ENCODE data around the gene MAL.
"Not testable (repeated sequence)": the region's sequence is repeated elsewhere in the genome, so short reads cannot be mapped to it uniquely, and the experiment has no call there.

MAL gene

GRCh38 chr2:95034221-95034620 is 8.7 kb downstream of the MAL start:
- FAIRE-seq = no peak
- DNase-seq (ENCODE audit: insufficient read length, low spot score) = no peak
- TF ChIP-seq, protein P1, sequence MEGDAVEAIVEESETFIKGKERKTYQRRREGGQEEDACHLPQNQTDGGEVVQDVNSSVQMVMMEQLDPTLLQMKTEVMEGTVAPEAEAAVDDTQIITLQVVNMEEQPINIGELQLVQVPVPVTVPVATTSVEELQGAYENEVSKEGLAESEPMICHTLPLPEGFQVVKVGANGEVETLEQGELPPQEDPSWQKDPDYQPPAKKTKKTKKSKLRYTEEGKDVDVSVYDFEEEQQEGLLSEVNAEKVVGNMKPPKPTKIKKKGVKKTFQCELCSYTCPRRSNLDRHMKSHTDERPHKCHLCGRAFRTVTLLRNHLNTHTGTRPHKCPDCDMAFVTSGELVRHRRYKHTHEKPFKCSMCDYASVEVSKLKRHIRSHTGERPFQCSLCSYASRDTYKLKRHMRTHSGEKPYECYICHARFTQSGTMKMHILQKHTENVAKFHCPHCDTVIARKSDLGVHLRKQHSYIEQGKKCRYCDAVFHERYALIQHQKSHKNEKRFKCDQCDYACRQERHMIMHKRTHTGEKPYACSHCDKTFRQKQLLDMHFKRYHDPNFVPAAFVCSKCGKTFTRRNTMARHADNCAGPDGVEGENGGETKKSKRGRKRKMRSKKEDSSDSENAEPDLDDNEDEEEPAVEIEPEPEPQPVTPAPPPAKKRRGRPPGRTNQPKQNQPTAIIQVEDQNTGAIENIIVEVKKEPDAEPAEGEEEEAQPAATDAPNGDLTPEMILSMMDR (IDR thresholded peaks at IDR 0.05; ENCODE audit: insufficient read depth, missing control alignments) = no peak

GRCh38 chr2:95034818-95035217 is 9.3 kb downstream of the MAL start:
- no peak for FAIRE-seq
- TF ChIP-seq, protein P1 (IDR thresholded peaks at IDR 0.05; ENCODE audit: insufficient read depth, missing control alignments) = no peak
- no peak for DNase-seq (ENCODE audit: insufficient read length, low spot score)

GRCh38 chr2:95036596-95037383 is 11.3 kb downstream of the MAL start:
- no peak for DNase-seq (ENCODE audit: insufficient read length, low spot score)
- no peak for FAIRE-seq
- TF ChIP-seq, protein P1 (IDR thresholded peaks at IDR 0.05; ENCODE audit: insufficient read depth, missing control alignments) = no peak

- TF ChIP-seq, protein P1 (IDR thresholded peaks at IDR 0.05; ENCODE audit: insufficient read depth, missing control alignments) = no peak
- DNase-seq (ENCODE audit: insufficient read length, low spot score) (no peak), FAIRE-seq (no peak)
Measured at GRCh38 chr2:95037384-95037839, 11.9 kb downstream of the MAL start.

DNA sequence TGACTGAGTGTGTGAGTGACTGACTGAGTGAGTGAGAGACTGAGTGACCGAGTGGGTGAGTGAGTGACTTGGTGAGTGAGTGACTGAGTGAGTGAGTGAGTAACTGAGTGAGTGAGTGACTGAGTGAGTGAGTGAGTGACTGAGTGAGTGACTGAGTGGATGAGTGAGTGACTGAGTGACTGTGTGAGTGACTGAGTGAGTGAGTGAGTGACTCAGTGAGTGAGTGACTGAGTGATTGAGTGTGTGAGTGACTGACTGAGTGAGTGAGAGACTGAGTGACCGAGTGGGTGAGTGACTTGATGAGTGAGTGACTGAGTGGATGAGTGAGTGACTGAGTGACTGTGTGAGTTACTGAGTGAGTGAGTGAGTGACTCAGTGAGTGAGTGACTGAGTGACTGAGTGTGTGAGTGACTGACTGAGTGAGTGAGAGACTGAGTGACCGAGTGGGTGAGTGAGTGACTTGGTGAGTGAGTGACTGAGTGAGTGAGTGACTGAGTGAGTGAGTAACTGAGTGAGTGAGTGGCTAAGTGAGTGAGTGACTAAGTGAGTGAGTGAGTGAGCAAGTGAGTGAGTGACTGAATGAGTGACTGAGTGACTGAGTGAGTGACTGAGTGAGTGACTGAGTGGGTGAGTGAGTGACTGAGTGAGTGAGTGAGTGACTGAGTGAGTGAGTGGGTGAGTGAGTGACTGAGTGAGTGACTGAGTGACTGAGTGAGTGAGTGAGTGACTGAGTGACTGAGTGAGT is 12.5 kb downstream of the MAL start:
- not testable (repeated sequence) for DNase-seq (ENCODE audit: insufficient read length, low spot score); FAIRE-seq

GRCh38 chr2:95038635-95039298 is 13.3 kb downstream of the MAL start:
- DNase-seq (ENCODE audit: insufficient read length, low spot score) = no peak
- FAIRE-seq = no peak
- TF ChIP-seq, protein P1 (IDR thresholded peaks at IDR 0.05; ENCODE audit: insufficient read depth, missing control alignments) = no peak

GRCh38 chr2:95039363-95039762 is 13.9 kb downstream of the MAL start:
- FAIRE-seq = no peak
- TF ChIP-seq, protein P1 (IDR thresholded peaks at IDR 0.05; ENCODE audit: insufficient read depth, missing control alignments) = no peak

More at GRCh38 chr2:95039363-95039762, 13.9 kb downstream of the MAL start:
- no peak for DNase-seq (ENCODE audit: insufficient read length, low spot score)

Data from D721Med (cell line).